HUES64 (cell line): ENCODE measurements around the gene PARD3.
"Not testable (repeated sequence)": the region's sequence is repeated elsewhere in the genome, so short reads cannot be mapped to it uniquely, and the experiment has no call there.

ENCODE experiments used
- H3K27ac ChIP-seq: 2 replicates; pipeline ENCODE4 v1.7.0; 2013; ENCODE audit warnings: low read depth, low read length, inconsistent platforms
- H3K27me3 ChIP-seq: 2 replicates; pipeline ENCODE4 v1.6.1; 2013; ENCODE audit warnings: mild to moderate bottlenecking, low read length; ENCODE audit not compliant: insufficient read depth
- H3K36me3 ChIP-seq: 2 replicates; pipeline ENCODE4 v1.6.1; 2013; ENCODE audit warnings: mild to moderate bottlenecking, low read length; ENCODE audit not compliant: insufficient read depth
- H3K4me1 ChIP-seq: 2 replicates; pipeline ENCODE4 v1.6.1; 2013; ENCODE audit warnings: mild to moderate bottlenecking, low read length, moderate library complexity; ENCODE audit not compliant: insufficient read depth
- H3K4me3 ChIP-seq: 2 replicates; pipeline ENCODE4 v1.5.1; 2013; ENCODE audit warnings: mild to moderate bottlenecking, low read length, moderate library complexity
- H3K9ac ChIP-seq: 2 replicates; pipeline ENCODE4 v1.6.1; 2013; ENCODE audit warnings: mild to moderate bottlenecking, low read depth, low read length
- H3K9me3 ChIP-seq: 2 replicates; pipeline ENCODE4 v1.6.1; 2013; ENCODE audit warnings: low read depth, low read length; ENCODE audit not compliant: insufficient read depth
- WGBS: fragments of 150-250, 120-280 bp; methylation state at CpG from one replicate; pipeline ENCODE4 v1.1.7; 2013; ENCODE audit warnings: missing lambda C conversion rate; 5-methylcytosine and 5-hydroxymethylcytosine counted together

The PARD3 gene

GRCh38 chr10:34764472-34764946 lies 50.6 kb downstream of the PARD3 start:
- H3K36me3 ChIP-seq: no peaks in the 10 kb centered on the region
- peaks cover 22% of the 10 kb centered on the region for H3K4me1 ChIP-seq
- no peak overlapping the region for H3K4me3 ChIP-seq
- no peaks in the 10 kb centered on the region for H3K9me3 ChIP-seq
- no peak overlapping the region for H3K9ac ChIP-seq
- no peaks in the 10 kb centered on the region for H3K27me3 ChIP-seq
- WGBS: 88% methylated on average over 1 of the region's 2 CpGs
- no peak overlapping the region for H3K27ac ChIP-seq

- no peaks in the 10 kb centered on the region for H3K9me3 ChIP-seq
- peaks cover 22% of the 10 kb centered on the region for H3K4me1 ChIP-seq
- no peak overlapping the region for H3K9ac ChIP-seq
- H3K27ac ChIP-seq: no peak overlapping the region
- no peak overlapping the region for H3K4me3 ChIP-seq
- H3K27me3 ChIP-seq: no peaks in the 10 kb centered on the region
- no peaks in the 10 kb centered on the region for H3K36me3 ChIP-seq
- WGBS: 76% methylated on average over 5 of the region's 5 CpGs
These were observed 52.3 kb downstream of the PARD3 start for GRCh38 chr10:34762603-34763299.

GRCh38 chr10:34762156-34762555 lies 52.9 kb downstream of the PARD3 start:
- Histone ChIP-seq H3K27me3 (no peaks in the 10 kb centered on the region), H3K4me3 (no peak overlapping the region), H3K9me3 (no peaks in the 10 kb centered on the region), H3K27ac (no peak overlapping the region), H3K9ac (no peak overlapping the region), H3K4me1 (peaks cover 19% of the 10 kb centered on the region), H3K36me3 (no peaks in the 10 kb centered on the region)
- 100% methylated on average over 3 of the region's 3 CpGs for WGBS

- Histone ChIP-seq H3K27ac (no peak overlapping the region), H3K9ac (no peak overlapping the region), H3K4me1 (peaks cover 13% of the 10 kb centered on the region; the same call in 1 of the 2 replicates), H3K36me3 (no peaks in the 10 kb centered on the region), H3K4me3 (no peak overlapping the region), H3K9me3 (no peaks in the 10 kb centered on the region), H3K27me3 (no peaks in the 10 kb centered on the region)
- no CpG with 5 or more reads among the region's 1 CpG for WGBS
These were observed 53.6 kb downstream of the PARD3 start for GRCh38 chr10:34761453-34761852.

GRCh38 chr10:34760606-34761005 lies 54.5 kb downstream of the PARD3 start:
- Histone ChIP-seq H3K4me3 (no peak overlapping the region), H3K4me1 (peaks cover 13% of the 10 kb centered on the region; the same call in 1 of the 2 replicates), H3K27ac (no peak overlapping the region), H3K9ac (no peak overlapping the region), H3K27me3 (no peaks in the 10 kb centered on the region), H3K36me3 (no peaks in the 10 kb centered on the region), H3K9me3 (no peaks in the 10 kb centered on the region)
- WGBS: 100% methylated on average over 1 of the region's 1 CpG

- H3K9ac ChIP-seq: no peak overlapping the region
- no peaks in the 10 kb centered on the region for H3K27me3 ChIP-seq
- 81% methylated on average over 6 of the region's 6 CpGs for WGBS
- no peaks in the 10 kb centered on the region for H3K9me3 ChIP-seq
- H3K4me3 ChIP-seq: no peak overlapping the region
- no peak overlapping the region for H3K27ac ChIP-seq
- H3K4me1 ChIP-seq: peaks cover 10% of the 10 kb centered on the region; the same call in 1 of the 2 replicates
- no peaks in the 10 kb centered on the region for H3K36me3 ChIP-seq
These were observed 55.3 kb downstream of the PARD3 start for GRCh38 chr10:34759837-34760215.

- Histone ChIP-seq H3K27ac (no peak overlapping the region), H3K4me1 (peaks cover 5% of the 10 kb centered on the region; the same call in 1 of the 2 replicates), H3K4me3 (no peak overlapping the region), H3K9ac (no peak overlapping the region), H3K9me3 (no peaks in the 10 kb centered on the region), H3K36me3 (no peaks in the 10 kb centered on the region), H3K27me3 (no peaks in the 10 kb centered on the region)
- WGBS: 96% methylated on average over 9 of the region's 9 CpGs
These were observed 55.8 kb downstream of the PARD3 start for GRCh38 chr10:34759161-34759836.

- WGBS: 92% methylated on average over 3 of the region's 3 CpGs
- H3K9ac ChIP-seq: no peak overlapping the region
- no peak overlapping the region for H3K27ac ChIP-seq
- no peaks in the 10 kb centered on the region for H3K27me3 ChIP-seq
- H3K4me1 ChIP-seq: peaks cover 5% of the 10 kb centered on the region; the same call in 1 of the 2 replicates
- H3K36me3 ChIP-seq: no peaks in the 10 kb centered on the region
- no peak overlapping the region for H3K4me3 ChIP-seq
- H3K9me3 ChIP-seq: no peaks in the 10 kb centered on the region
These were observed 56.6 kb downstream of the PARD3 start for GRCh38 chr10:34758447-34758996.

GRCh38 chr10:34757933-34758332 lies 57.2 kb downstream of the PARD3 start:
- peaks cover 10% of the 10 kb centered on the region for H3K4me1 ChIP-seq

GRCh38 chr10:34757181-34757580 lies 57.9 kb downstream of the PARD3 start:
- not testable (repeated sequence) for H3K9me3 ChIP-seq, H3K36me3 ChIP-seq, H3K4me3 ChIP-seq, H3K9ac ChIP-seq, H3K27ac ChIP-seq, H3K27me3 ChIP-seq
- peaks cover 15% of the 10 kb centered on the region for H3K4me1 ChIP-seq
- WGBS: 93% methylated on average over 4 of the region's 4 CpGs

More at GRCh38 chr10:34757933-34758332, 57.2 kb downstream of the PARD3 start:
- Histone ChIP-seq H3K9ac (no peak overlapping the region), H3K27me3 (no peaks in the 10 kb centered on the region), H3K9me3 (no peaks in the 10 kb centered on the region), H3K27ac (no peak overlapping the region), H3K36me3 (no peaks in the 10 kb centered on the region), H3K4me3 (no peak overlapping the region)

GRCh38 chr10:34756584-34756983 lies 58.5 kb downstream of the PARD3 start:
- Histone ChIP-seq H3K27ac (no peak overlapping the region), H3K4me3 (no peak overlapping the region), H3K36me3 (no peaks in the 10 kb centered on the region), H3K9me3 (no peaks in the 10 kb centered on the region), H3K9ac (no peak overlapping the region), H3K27me3 (no peaks in the 10 kb centered on the region), H3K4me1 (peaks cover 15% of the 10 kb centered on the region)
- 91% methylated on average over 3 of the region's 3 CpGs for WGBS
